ENCODE measurements around the gene AFF3. TPM values are rescaled to one million over a fixed set of nuclear protein-coding genes. Genes with fewer than 3 reads are reported as not detected.

AFF3 gene
- total and polyA plus RNA-seq, 2 of the 8 experiments (the other 6 are each of a cell fraction or from before 2014, with no cell fraction given), result 0.27 to 3.0 TPM

DNA sequence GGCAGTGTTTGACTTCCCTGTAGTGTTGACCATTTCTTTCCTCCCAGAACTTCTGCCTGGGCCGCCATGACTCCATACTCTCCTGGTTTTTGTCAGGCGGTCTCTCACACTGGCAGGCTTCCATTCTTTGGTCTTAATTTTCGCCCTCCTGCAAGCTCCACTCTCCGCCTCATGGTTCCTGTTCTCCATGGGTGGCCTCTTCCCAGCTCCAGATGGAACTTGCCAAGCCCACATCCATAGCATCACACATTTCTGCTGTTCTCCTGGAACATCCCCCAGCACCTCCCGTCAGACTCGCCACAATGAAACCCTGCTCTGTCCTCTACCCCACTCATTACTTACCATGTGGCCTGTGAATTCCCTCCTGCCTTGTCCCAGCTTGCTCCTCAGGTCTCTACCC lies 896 bp upstream of the AFF3 start:
- Histone ChIP-seq H4K20me1 (replicated peaks in 1 of 2; ENCODE audit: control insufficient read depth in 1 of 2, insufficient read depth in 2 of 2, low read length in 2 of 2) (no peaks in the 10 kb centered on the region), H3K9me3 (ENCODE audit: insufficient read depth in 2 of 2, low read depth in 1 of 2, low read length in 1 of 2) (no peaks in the 10 kb centered on the region), H4K8ac (ENCODE audit: extremely low read depth, insufficient read depth, low read length) (no peak overlapping the region), H3K23me2 (ENCODE audit: low read depth, low read length) (no peaks in the 10 kb centered on the region), H4K91ac (replicated peaks; ENCODE audit: insufficient read length, low read length) (no peak overlapping the region), H4K5ac (ENCODE audit: insufficient read length, low read depth, low read length) (no peak overlapping the region), H3K27ac (ENCODE audit: low read depth, low read length) (no peak overlapping the region), H3K36me3 (ENCODE audit: control insufficient read depth in 2 of 4, insufficient read depth in 4 of 4, low read length in 3 of 4) (no peaks in the 10 kb centered on the region), H3K14ac (ENCODE audit: insufficient read length) (no peak overlapping the region), H3K79me1 (ENCODE audit: low read depth, low read length) (no peaks in the 10 kb centered on the region), H3K79me2 (ENCODE audit: control insufficient read depth in 1 of 2, insufficient read depth in 2 of 2, low read length in 2 of 2) (no peaks in the 10 kb centered on the region), H2BK20ac (ENCODE audit: low read length) (no peak overlapping the region), H3K9ac (replicated peaks in 1 of 4; ENCODE audit: extremely low read depth in 1 of 4, low read depth in 3 of 4, low read length in 3 of 4) (no peak overlapping the region), H3K27me3 (replicated peaks in 1 of 4; ENCODE audit: control insufficient read depth in 3 of 4, extremely low read depth in 1 of 4, insufficient read depth in 3 of 4, low read length in 3 of 4) (no peaks in the 10 kb centered on the region), H2BK120ac (replicated peaks; ENCODE audit: low read depth, low read length) (no peak overlapping the region), H2AK5ac (ENCODE audit: low read depth, low read length) (no peak overlapping the region), H3K18ac (ENCODE audit: extremely low read depth, low read length) (no peak overlapping the region), H3K4me3 (ENCODE audit: extremely low read depth in 1 of 4, insufficient read depth in 2 of 4, low read depth in 3 of 4, low read length in 4 of 4) (no peak overlapping the region), H2AFZ (ENCODE audit: low read length) (no peak overlapping the region), H2BK12ac (ENCODE audit: low read depth, low read length) (no peak overlapping the region), H2BK15ac (ENCODE audit: low read length) (no peak overlapping the region), H3K4me2 (ENCODE audit: insufficient read depth in 1 of 2, low read depth in 2 of 2, low read length in 2 of 2) (no peak overlapping the region), H3K23ac (ENCODE audit: insufficient read length) (no peak overlapping the region), H3K4me1 (replicated peaks in 1 of 4; ENCODE audit: control insufficient read depth in 3 of 4, insufficient read depth in 4 of 4, low read length in 3 of 4) (no peaks in the 10 kb centered on the region), H2BK5ac (ENCODE audit: low read depth, low read length) (no peak overlapping the region), H3K56ac (replicated peaks; ENCODE audit: insufficient read length, low read depth, low read length) (no peak overlapping the region), H3K4ac (replicated peaks; ENCODE audit: insufficient read length, low read depth, low read length) (no peak overlapping the region)
- WGBS, 2 experiments (ENCODE audit: extremely low coverage in 1 of 2, insufficient coverage in 1 of 2, insufficient read length in 1 of 2, insufficient replicate concordance in 2 of 2, low coverage in 1 of 2, low lambda C conversion rate in 2 of 2, missing lambda C conversion rate in 1 of 2), result 95% methylated on average over 6 of the region's 6 CpGs; no CpG with 5 or more reads in 1 of the 2 experiments
- FAIRE-seq, result no peak
- DNase-seq (ENCODE audit: low read depth in 1 of 2, low spot score in 2 of 2), result no peak
- CTCF ChIA-PET (ENCODE audit: partially characterized antibody), result interaction anchor here (0.6 kb wide), 1 partner anchor 583 kb away, joined by 3 read pairs; no protein-coding TSS in a partner anchor
- POLR2A ChIA-PET (ENCODE audit: partially characterized antibody), result no interaction called here
- TF ChIP-seq TEAD4 (IDR thresholded peaks at IDR 0.05; ENCODE audit: low read depth, low read length), result no peak
- no peak for TF ChIP-seq TBP (IDR thresholded peaks at IDR 0.05; ENCODE audit: low read depth, low read length)
- no peak for TF ChIP-seq GABPA (IDR thresholded peaks at IDR 0.05; ENCODE audit: borderline replicate concordance, insufficient read depth, low read length)
- no peak for TF ChIP-seq TAF7 (optimal IDR thresholded peaks at IDR 0.05; ENCODE audit: borderline replicate concordance, low read depth, low read length)
- TF ChIP-seq YY1 (IDR thresholded peaks at IDR 0.05; ENCODE audit: low read depth, low read length), result no peak
- TF ChIP-seq MAFK (IDR thresholded peaks at IDR 0.05; ENCODE audit: low read depth, low read length), result no peak
- TF ChIP-seq, protein P1, sequence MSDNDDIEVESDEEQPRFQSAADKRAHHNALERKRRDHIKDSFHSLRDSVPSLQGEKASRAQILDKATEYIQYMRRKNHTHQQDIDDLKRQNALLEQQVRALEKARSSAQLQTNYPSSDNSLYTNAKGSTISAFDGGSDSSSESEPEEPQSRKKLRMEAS (IDR thresholded peaks at IDR 0.05), result no peak
- TF ChIP-seq TAF1 (IDR thresholded peaks at IDR 0.05; ENCODE audit: low read depth, low read length), result no peak
- TF ChIP-seq SAP30 (IDR thresholded peaks at IDR 0.05; ENCODE audit: insufficient read depth, insufficient replicate concordance, low read length), result no peak
- TF ChIP-seq SP1 (IDR thresholded peaks at IDR 0.05; ENCODE audit: low read depth, low read length), result no peak
- TF ChIP-seq ZNF274 (IDR thresholded peaks at IDR 0.05; ENCODE audit: borderline replicate concordance, extremely low read depth, low read length), result no peak
- TF ChIP-seq CBX8 (IDR thresholded peaks at IDR 0.05; ENCODE audit: borderline replicate concordance, low read depth, low read length), result no peak
- no peak for TF ChIP-seq KDM4A (IDR thresholded peaks at IDR 0.05; ENCODE audit: low read depth, low read length, severe bottlenecking)
- TF ChIP-seq EGR1 (IDR thresholded peaks at IDR 0.05; ENCODE audit: borderline replicate concordance, low read depth, low read length), result no peak
- no peak for TF ChIP-seq SIRT6 (IDR thresholded peaks at IDR 0.05; ENCODE audit: low read length)
